Measurements from ENCODE around the gene NLGN3.

The NLGN3 gene

GRCh38 chrX:71144651-71145050 is at the start of gene NLGN3:
Gene NLGN3 (plus strand): TSS chrX:71144841. CDS start chrX:71147750, 2,909 bp downstream.
- no peak for DNase-seq (ENCODE audit: low spot score)

- no peak for DNase-seq (ENCODE audit: low spot score)
Observed at GRCh38 chrX:71095033-71095432, 49.6 kb upstream of the NLGN3 start.

- DNase-seq (ENCODE audit: low spot score) = peak; percentile 89
Observed at GRCh38 chrX:71095555-71095980, 49.1 kb upstream of the NLGN3 start, which contains the start of gene FOXO4. Gene FOXO4 (plus strand): TSS chrX:71095851. CDS start chrX:71096529, 678 bp downstream.

DNA sequence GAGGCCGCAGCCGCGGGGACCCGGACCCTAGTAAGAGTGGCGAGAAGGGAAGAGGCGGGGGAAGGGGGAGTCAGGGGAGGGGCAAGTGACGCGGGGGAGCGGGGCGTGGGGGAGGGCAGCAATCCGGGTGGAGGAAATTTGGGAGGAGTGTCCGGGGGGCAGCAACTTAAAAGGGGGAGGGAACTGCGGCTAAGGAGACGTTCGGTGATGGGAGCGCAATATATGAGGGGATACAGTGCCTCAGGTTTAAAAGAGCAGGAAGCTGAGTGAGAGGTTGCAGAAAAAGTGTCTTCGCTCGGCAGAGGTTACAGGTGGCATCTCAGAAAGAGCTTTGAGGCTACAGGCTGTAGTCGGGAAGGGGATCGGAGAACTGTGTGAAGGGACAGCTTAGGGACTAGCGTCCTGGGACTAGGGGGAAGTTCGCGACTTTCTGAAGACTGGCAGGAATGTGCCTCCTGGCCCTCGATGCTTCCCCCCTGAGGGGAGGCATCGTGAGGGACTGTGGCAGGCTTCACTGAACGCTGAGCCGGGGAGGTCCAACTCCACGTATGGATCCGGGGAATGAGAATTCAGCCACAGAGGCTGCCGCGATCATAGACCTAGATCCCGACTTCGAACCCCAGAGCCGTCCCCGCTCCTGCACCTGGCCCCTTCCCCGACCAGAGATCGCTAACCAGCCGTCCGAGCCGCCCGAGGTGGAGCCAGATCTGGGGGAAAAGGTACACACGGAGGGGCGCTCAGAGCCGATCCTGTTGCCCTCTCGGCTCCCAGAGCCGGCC is 48.5 kb upstream of the NLGN3 start:
- no peak for DNase-seq (ENCODE audit: low spot score)

GRCh38 chrX:71096760-71097032 is 47.9 kb upstream of the NLGN3 start:
- no peak for DNase-seq (ENCODE audit: low spot score)

DNA sequence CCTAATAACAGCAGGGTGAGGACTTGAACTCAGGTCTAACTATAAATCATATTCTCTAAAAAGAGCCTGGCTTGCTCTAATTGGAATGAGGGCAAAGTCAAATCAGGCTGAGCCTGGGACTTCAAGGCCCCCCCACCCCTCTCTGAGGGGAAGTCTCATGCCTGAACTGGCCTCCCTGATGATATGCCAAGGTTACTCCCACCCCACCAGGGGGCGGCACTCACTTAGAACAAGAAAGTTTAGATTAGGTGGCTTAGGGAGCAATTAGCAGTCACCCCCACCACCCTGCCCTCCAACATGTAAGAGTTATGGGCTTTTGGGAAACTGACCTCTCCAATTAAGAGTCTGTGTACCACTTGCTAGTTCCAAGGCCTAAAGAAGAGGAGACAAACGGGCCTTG is 46.3 kb upstream of the NLGN3 start:
- peak; percentile 67 for DNase-seq (ENCODE audit: low spot score)

DNA sequence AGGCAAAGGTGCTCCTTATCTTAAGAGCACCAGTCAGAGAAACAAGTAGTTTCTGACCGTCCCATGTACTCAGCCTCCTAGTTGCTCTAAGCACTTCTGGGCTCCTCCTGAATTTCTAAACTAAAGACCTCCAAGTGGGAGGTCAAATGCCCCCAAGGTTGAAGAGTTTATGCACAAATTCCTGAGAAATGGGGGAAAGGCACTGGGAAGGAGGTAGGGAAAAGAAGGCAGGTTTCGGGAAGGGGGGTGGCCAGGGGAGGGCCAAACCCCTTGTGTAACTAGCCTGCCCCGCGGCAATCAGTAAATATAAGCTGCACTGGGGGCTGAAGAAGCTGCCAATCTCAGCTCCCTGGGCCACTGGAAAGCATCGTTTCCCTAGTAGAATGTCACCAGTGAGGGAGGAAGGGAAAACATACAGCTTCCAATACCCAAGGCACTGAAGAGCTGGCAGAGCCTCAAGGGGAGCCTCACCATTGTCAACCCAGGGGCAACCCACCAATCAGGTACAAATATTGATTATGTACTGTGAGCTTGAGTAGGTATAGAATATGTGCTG is 45.6 kb upstream of the NLGN3 start:
- DNase-seq (ENCODE audit: low spot score) = no peak

GRCh38 chrX:71099736-71100135 is 44.9 kb upstream of the NLGN3 start:
- DNase-seq (ENCODE audit: low spot score) = no peak

- DNase-seq (ENCODE audit: low spot score) = no peak
Observed at GRCh38 chrX:71100581-71101505, 43.8 kb upstream of the NLGN3 start.

DNA sequence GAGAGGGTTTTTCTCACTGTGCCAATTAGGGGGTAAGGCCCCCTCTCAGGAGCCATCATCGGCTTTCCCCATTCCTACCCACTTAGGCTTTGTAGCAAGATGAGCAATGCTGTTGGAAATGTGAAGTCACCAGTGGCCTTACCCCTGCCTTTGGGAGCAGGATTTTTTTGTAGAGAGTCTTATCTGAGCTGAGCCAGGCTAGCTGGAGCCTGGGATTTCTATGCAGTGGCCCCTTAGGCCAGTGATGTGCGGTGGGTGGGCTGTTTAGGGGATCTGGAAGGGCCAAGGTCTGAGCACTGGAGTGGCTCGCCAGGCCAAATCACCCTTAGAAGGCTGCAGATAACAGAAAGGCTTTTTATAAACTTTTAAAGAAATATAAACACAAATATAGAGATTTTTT is 42.3 kb upstream of the NLGN3 start:
- no peak for DNase-seq (ENCODE audit: low spot score)

DNA sequence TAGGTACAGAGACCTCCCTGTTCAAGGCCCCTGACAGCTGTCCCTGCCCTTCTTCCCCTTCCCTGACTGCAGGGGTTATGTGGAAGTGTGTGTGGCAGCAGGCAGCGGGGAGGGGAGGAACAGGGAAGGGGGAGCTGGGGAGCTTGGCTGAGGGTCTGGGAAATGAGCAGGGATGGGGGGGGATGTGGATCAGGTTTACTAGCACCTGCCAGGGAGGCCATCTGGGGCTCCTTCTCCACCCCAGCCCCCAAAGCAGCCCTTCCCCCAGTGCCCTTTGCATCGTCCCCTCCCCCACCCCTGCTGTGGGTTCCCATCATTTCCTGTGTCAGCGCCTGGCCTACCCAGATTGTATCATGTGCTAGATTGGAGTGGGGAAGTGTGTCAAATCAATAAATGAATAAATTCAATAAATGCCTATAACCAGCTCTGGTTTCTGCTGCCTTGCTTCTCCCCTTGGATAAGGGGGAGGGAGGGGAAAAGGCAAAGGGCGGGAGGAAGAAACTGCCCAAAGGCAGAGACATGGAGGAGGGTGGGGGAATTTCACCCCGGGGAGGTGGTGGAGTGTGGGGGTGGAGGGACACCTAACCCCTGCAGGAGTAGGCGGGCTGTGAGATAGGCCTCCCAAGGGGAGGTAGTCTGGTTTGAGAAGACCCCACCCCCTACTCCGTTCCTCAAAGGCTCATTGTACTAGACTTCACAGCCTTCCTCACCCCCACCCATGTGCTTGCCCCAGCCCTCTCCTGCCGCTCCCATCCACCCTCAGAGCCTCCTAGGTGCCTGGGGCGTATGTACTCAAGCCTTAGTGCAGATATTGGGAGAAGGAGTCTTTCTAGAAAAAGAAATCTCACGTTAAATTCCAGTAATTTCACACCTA is 41.3 kb upstream of the NLGN3 start:
- no peak for DNase-seq (ENCODE audit: low spot score)

GRCh38 chrX:71105628-71106027 is 39.0 kb upstream of the NLGN3 start:
- no peak for DNase-seq (ENCODE audit: low spot score)

DNA sequence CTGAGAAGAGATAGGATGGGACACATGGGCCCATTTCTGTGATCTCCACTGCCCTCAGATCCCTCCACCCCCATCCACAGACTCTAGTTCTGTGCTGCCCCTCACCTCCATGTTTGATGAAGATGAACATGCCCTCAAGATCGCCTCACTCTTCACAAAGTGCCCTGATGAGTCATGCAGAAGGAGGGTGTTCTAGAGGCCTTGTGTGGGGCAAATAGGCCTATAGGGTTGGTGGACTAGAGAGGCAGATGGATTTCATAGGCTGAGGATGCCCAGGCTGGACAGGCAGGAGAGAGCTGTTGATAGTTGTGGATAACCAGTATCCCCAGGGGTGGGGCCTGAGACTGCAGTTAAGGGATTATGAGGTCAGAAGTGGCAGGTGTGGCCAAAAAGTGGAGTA is 38.2 kb upstream of the NLGN3 start, which contains the start of gene CXorf65:
Gene CXorf65, minus strand, starts transcription at position 314 of the 400 bp plus-strand sequence. Its CDS starts 184 bp downstream, at position 130.
- DNase-seq (ENCODE audit: low spot score) = no peak

DNA sequence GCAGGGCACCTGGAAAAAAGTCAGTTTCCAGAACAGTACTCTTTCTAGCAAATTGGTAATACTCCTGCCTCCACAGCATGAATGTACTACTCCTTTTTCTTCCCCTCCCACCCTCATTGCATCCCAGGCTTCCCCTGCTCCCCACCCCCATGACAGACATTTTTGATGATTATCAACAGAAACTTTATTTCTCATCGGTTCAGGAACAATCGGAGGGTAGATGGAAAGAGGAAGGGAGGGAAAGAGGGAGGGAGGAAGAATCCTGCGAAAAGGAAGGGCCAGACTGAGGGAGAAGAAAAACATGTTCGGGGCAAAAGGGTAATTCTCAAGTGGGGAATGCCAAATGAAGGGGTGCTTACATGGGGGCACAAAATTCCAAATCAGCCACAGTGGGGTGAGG is 37.4 kb upstream of the NLGN3 start:
- no peak for DNase-seq (ENCODE audit: low spot score)

DNA sequence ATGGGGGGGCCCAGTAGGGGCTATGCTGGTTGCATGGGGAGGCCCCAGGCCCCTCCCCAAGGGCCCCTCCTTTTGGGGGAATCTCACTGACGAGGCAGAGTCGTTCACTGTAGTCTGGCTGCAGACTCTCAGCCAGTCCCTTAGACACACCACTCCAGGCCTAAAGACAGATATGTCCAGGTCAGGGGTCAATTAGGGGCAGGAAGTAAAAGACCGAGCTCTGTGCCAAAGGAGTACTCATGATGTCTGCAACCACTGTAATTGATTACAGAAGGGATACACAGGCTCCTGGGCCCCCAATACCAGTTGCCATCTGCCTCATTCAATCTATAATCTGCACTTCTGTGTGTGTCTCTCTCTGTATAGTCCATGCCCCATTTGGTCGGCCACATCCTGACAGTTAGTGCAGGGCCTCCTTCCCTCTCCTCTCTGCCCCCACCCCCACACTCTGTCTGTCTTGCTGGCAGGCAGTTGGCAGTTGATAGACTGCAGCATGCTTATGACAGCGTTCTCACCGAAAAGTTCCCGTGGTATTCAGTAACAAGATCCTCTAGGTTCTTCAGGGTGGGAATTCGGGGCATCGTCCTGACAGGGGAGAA is 36.8 kb upstream of the NLGN3 start:
- no peak for DNase-seq (ENCODE audit: low spot score)

DNA sequence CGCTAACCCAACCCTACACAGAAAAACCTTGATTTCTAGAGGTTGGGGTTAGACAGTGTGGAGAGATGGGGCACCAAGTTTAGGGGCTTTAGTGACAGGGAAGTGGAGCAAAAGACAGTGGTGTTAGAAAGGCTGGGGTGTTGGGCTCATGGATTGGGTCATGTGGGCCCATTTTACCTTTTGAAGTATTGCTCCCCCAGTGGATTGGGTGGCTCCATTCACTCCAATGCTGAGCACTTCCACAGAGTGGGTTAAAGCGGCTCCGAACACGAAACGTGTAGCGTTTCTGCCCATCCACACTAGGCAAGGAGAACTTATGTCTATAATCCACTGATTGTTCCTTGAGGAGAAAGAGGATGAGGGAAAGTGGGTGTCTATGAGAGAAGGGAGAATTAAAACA is 35.6 kb upstream of the NLGN3 start:
- no peak for DNase-seq (ENCODE audit: low spot score)

GRCh38 chrX:71111141-71111843 is 33.3 kb upstream of the NLGN3 start, which contains the start of gene IL2RG:
Gene IL2RG (minus strand): TSS chrX:71111577. CDS start chrX:71111539, 38 bp downstream.
- peak; percentile 70 for DNase-seq (ENCODE audit: low spot score)

DNA sequence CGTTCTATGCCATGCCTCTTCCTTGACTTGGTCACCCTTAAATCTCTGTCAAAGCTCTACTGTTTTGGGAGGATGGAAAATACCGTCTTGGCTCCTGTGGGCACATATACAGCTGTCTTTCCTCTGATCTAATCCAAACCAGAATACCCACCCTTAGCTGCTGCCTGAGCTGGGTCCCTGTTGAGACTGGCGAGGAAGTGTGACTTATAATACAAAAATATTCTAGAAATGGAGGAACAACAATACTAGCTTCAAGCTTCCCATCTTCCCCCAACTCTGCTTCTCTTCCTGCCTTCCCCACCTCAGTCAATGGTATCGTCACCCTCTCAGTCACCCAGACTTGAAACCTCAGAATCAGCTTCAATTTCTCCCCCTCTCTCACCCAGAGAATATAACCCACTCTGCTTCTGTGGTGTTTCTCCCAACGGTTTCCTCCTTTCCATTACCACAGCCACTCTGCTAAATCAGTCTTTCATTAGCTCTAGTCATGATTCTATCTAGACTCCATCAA is 32.7 kb upstream of the NLGN3 start:
- no peak for DNase-seq (ENCODE audit: low spot score)

DNA sequence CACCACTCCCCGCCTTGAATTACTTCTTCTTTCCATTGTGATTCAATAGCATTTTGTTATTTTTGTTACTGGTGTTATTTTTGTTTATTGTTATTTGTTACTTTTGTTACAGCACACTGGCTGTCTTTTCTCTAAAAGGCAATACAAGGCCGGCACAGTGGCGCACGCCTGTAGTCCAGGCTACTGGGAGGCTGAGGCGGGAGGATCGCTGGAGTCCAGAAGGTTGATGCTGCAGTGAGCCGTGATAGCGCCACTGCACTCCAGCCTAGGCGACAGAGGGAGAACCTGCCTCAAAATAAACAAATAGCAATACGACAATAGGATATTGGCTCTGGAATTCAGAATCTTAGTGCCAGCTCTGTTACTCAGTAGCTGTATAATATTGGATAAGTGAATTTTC is 27.3 kb upstream of the NLGN3 start:
- DNase-seq (ENCODE audit: low spot score) = no peak
